MG63 (cell line): ENCODE results near the gene PXDC1. TPM values are rescaled to one million over a fixed set of nuclear protein-coding genes. Genes with fewer than 3 reads are reported as not detected.
"Not testable (repeated sequence)": the region's sequence is repeated elsewhere in the genome, so short reads cannot be mapped to it uniquely, and the experiment has no call there.

Experiments
- DNase-seq: peaks from one replicate; pipeline ENCODE4 v3.0.0-alpha.2; 2020
- H3K27me3 ChIP-seq: fragments of 250-450 bp; sonication (Bioruptor Pico); 2 replicates; pipeline ENCODE4 v1.5.1; 2020; ENCODE audit warnings: mild to moderate bottlenecking, moderate library complexity
- H3K36me3 ChIP-seq: fragments of 250-450 bp; sonication (Bioruptor Pico); 2 replicates; pipeline ENCODE4 v1.5.1; 2020; ENCODE audit warnings: mild to moderate bottlenecking, moderate library complexity
- H3K4me3 ChIP-seq: fragments of 250-450 bp; sonication (Bioruptor Pico); 2 replicates; pipeline ENCODE4 v1.5.1; 2020; ENCODE audit warnings: mild to moderate bottlenecking, moderate library complexity
- H3K9me3 ChIP-seq: fragments of 250-450 bp; sonication (Bioruptor Pico); 2 replicates; pipeline ENCODE4 v1.5.1; 2020; ENCODE audit warnings: mild to moderate bottlenecking, moderate library complexity
- total RNA-seq: library from RNA; depleted of rRNA; stranded (reverse); fragments of >200 nt; shearing (Covaris generic); gene quantifications from 2 replicates; pipeline ENCODE4 v1.2.3, GENCODE V29; 2014; ENCODE audit warnings: low replicate concordance

Gene PXDC1
- total RNA-seq, 1 experiment from 2014 or later = 71.9 TPM

DNA sequence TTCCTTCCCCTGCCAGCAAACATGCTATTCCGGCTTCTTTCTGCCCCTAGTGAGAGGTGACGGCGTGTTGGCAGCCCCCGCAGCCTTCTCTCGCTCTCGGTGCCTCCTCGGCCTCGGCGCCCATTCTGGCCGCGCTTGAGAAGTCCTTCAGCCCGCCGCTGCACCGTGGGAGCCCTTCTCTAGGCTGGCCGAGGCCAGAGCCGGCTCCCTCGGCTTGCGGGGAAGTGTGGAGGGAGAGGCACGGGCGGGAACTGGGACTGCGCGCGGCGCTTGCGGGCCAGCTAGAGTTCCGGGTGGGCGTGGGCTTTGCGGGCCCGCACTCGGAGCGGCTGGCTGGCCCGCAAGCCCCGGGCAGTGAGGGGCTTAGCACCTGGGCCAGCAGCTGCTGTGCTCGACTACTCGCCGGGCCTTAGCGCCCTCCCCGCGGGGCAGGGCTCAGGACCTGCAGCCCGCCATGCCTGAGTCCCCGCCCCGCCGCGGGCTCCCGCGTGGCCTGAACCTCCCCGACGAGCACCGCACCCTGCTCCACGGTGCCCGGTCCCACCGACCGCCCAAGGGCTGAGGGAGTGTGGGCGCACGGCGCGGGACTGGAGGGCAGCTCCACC is 20.0 kb upstream of the PXDC1 start:
- Histone ChIP-seq H3K27me3 (no peaks in the 10 kb centered on the region), H3K4me3 (no peak overlapping the region), H3K36me3 (no peaks in the 10 kb centered on the region), H3K9me3 (no peaks in the 10 kb centered on the region)
- no peak for DNase-seq

GRCh38 chr6:3770023-3770720 is 18.7 kb upstream of the PXDC1 start:
- Histone ChIP-seq H3K4me3 (no peak overlapping the region), H3K9me3 (no peaks in the 10 kb centered on the region), H3K36me3 (no peaks in the 10 kb centered on the region), H3K27me3 (no peaks in the 10 kb centered on the region)
- no peak for DNase-seq

- Histone ChIP-seq H3K36me3 (no peaks in the 10 kb centered on the region), H3K4me3 (no peak overlapping the region), H3K27me3 (no peaks in the 10 kb centered on the region), H3K9me3 (no peaks in the 10 kb centered on the region)
- no peak for DNase-seq
Observed at GRCh38 chr6:3769610-3770009, 18.1 kb upstream of the PXDC1 start.

GRCh38 chr6:3768502-3768901 is 17.0 kb upstream of the PXDC1 start:
- Histone ChIP-seq H3K9me3 (no peaks in the 10 kb centered on the region), H3K4me3 (no peak overlapping the region), H3K36me3 (no peaks in the 10 kb centered on the region), H3K27me3 (no peaks in the 10 kb centered on the region)
- DNase-seq = no peak

- H3K9me3 ChIP-seq, H3K36me3 ChIP-seq, H3K4me3 ChIP-seq, H3K27me3 ChIP-seq: not testable (repeated sequence)
- peak; percentile 19 for DNase-seq
Observed at GRCh38 chr6:3767483-3767882, 16.0 kb upstream of the PXDC1 start.

GRCh38 chr6:3766214-3766613 is 14.7 kb upstream of the PXDC1 start:
- DNase-seq = peak; percentile 73
- Histone ChIP-seq H3K36me3 (no peaks in the 10 kb centered on the region), H3K9me3 (no peaks in the 10 kb centered on the region), H3K4me3 (no peak overlapping the region), H3K27me3 (no peaks in the 10 kb centered on the region)

- H3K36me3 ChIP-seq = no peaks in the 10 kb centered on the region
- no peaks in the 10 kb centered on the region for H3K27me3 ChIP-seq
- no peak overlapping the region for H3K4me3 ChIP-seq
- no peaks in the 10 kb centered on the region for H3K9me3 ChIP-seq
- DNase-seq = no peak
Observed at GRCh38 chr6:3765415-3765814, 13.9 kb upstream of the PXDC1 start.

- no peaks in the 10 kb centered on the region for H3K27me3 ChIP-seq
- no peaks in the 10 kb centered on the region for H3K36me3 ChIP-seq
- DNase-seq = no peak
- no peak overlapping the region for H3K4me3 ChIP-seq
- H3K9me3 ChIP-seq = no peaks in the 10 kb centered on the region
Observed at GRCh38 chr6:3764516-3765335, 13.2 kb upstream of the PXDC1 start.

DNA sequence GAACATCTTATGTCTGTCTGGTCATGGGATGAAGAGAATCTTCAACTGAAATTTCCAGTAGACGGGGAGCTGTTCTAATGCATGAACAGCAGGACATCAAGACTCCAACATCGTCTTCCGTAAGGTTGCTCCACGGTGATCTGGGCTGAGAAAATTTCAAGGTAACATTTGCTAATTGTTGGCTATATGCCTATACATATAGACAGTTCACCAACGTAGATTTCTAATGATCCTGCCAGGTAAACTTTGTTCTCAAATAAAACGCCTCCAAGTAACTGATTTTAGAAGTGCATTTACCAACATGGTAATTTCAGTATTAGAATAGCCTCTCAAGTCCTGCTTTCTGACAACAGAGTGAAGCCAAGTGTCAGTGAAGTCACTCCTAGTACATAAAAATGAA is 11.3 kb upstream of the PXDC1 start:
- H3K27me3 ChIP-seq = no peaks in the 10 kb centered on the region
- DNase-seq = no peak
- H3K36me3 ChIP-seq = no peaks in the 10 kb centered on the region
- no peak overlapping the region for H3K4me3 ChIP-seq
- H3K9me3 ChIP-seq = no peaks in the 10 kb centered on the region

GRCh38 chr6:3762359-3762758 is 10.8 kb upstream of the PXDC1 start:
- Histone ChIP-seq H3K9me3 (no peaks in the 10 kb centered on the region), H3K36me3 (no peaks in the 10 kb centered on the region), H3K4me3 (no peak overlapping the region), H3K27me3 (no peaks in the 10 kb centered on the region)
- no peak for DNase-seq

GRCh38 chr6:3761989-3762270 is 10.4 kb upstream of the PXDC1 start:
- Histone ChIP-seq H3K36me3 (no peaks in the 10 kb centered on the region), H3K4me3 (no peak overlapping the region), H3K9me3 (no peaks in the 10 kb centered on the region), H3K27me3 (no peaks in the 10 kb centered on the region)
- DNase-seq = no peak

DNA sequence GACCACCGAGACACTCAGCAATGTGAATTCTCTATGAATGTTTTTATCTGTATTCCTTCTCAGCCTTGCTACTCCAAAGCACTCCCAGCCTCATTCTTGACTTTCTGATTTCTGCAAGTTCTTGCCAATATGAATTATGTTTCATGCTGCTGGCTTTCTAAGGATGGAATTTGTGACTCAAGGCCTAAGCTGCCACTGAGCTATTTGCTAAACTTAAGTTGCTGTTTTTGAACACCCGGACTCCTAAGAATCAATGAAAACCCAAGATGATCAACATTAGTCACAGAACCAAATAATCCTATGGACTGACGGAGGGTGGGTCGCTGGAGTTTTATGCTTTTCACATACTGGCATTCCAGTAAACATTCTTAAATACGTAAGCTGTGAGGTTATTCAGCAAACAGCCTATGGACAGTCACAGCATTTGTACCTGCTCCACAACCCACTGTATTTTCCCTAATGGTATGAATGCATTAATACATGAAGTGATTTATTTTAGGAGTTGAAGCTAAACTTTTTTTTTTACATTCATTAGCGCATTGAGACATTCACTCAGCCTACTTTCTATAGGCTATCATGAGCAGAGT is 8.2 kb upstream of the PXDC1 start:
- no peaks in the 10 kb centered on the region for H3K27me3 ChIP-seq
- H3K9me3 ChIP-seq = no peaks in the 10 kb centered on the region
- no peaks in the 10 kb centered on the region for H3K36me3 ChIP-seq
- no peak overlapping the region for H3K4me3 ChIP-seq
- peak; percentile 57 for DNase-seq

- H3K9me3 ChIP-seq = no peaks in the 10 kb centered on the region
- no peaks in the 10 kb centered on the region for H3K36me3 ChIP-seq
- H3K4me3 ChIP-seq = no peak overlapping the region
- DNase-seq = no peak
- H3K27me3 ChIP-seq = no peaks in the 10 kb centered on the region
Observed at GRCh38 chr6:3758842-3759144, 7.3 kb upstream of the PXDC1 start.

GRCh38 chr6:3757998-3758841 is 6.7 kb upstream of the PXDC1 start:
- DNase-seq, H3K36me3 ChIP-seq: not testable (repeated sequence)

GRCh38 chr6:3757241-3757641 is 5.7 kb upstream of the PXDC1 start:
- no peaks in the 10 kb centered on the region for H3K9me3 ChIP-seq
- no peak for DNase-seq

More at GRCh38 chr6:3757998-3758841, 6.7 kb upstream of the PXDC1 start:
- not testable (repeated sequence) for H3K27me3 ChIP-seq, H3K4me3 ChIP-seq, H3K9me3 ChIP-seq

DNA sequence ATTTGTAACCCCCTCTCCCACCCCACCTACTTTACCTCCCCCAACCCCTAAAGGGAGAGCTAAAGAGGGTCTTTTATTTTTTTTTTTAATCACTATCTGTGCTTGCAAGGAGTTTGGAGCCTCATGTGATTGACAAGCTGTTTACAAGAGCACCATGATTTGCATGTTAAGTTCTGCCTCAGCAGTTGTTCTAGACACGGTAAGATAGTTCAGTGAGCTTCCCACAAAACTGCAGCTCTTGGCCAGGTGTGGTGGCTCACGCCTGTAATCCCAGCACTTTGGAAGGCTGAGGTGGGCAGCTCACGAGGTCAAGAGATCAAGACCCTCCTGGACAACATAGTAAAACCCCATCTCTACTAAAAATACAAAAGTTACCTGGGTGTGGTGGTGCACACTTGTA is 5.0 kb upstream of the PXDC1 start:
- H3K27me3 ChIP-seq = no peaks in the 10 kb centered on the region
- no peaks in the 10 kb centered on the region for H3K9me3 ChIP-seq
- H3K4me3 ChIP-seq = no peak overlapping the region
- no peaks in the 10 kb centered on the region for H3K36me3 ChIP-seq
- DNase-seq = no peak

More at GRCh38 chr6:3757241-3757641, 5.7 kb upstream of the PXDC1 start:
- no peaks in the 10 kb centered on the region for H3K36me3 ChIP-seq
- H3K27me3 ChIP-seq = no peaks in the 10 kb centered on the region
- no peak overlapping the region for H3K4me3 ChIP-seq
